Muscle layer of duodenum (tissue), 2 donors: ENCODE data around the gene SRI.
"Not testable (repeated sequence)": the region's sequence is repeated elsewhere in the genome, so short reads cannot be mapped to it uniquely, and the experiment has no call there.

Experiments
- H3K27ac ChIP-seq: one replicate; pipeline ENCODE4 v1.7.0; 2013; ENCODE audit warnings: mild to moderate bottlenecking, low read length
- H3K27me3 ChIP-seq: one replicate; pipeline ENCODE4 v1.7.0; 2013; ENCODE audit warnings: low read depth, mild to moderate bottlenecking, control low read depth, low read length
- H3K36me3 ChIP-seq, 2 donors: one replicate each; pipeline ENCODE4 v1.7.0; 2013; ENCODE audit warnings: low read length in 2 of 2, control low read depth in 1 of 2, mild to moderate bottlenecking in 1 of 2; ENCODE audit not compliant: insufficient read depth in 2 of 2, control insufficient read depth in 1 of 2
- H3K4me1 ChIP-seq, 2 donors: one replicate each; pipeline ENCODE4 v1.7.0; 2013; ENCODE audit warnings: low read length in 2 of 2, mild to moderate bottlenecking in 2 of 2, control low read depth in 1 of 2, moderate library complexity in 1 of 2; ENCODE audit not compliant: insufficient read depth in 2 of 2, control insufficient read depth in 1 of 2
- H3K4me3 ChIP-seq, 2 donors: one replicate each; pipeline ENCODE4 v1.7.0; 2013; ENCODE audit warnings: low read length in 2 of 2, low read depth in 1 of 2, mild to moderate bottlenecking in 1 of 2
- H3K9me3 ChIP-seq, 2 donors: one replicate each; pipeline ENCODE4 v1.7.0; 2013; ENCODE audit warnings: low read length in 2 of 2, control low read depth in 1 of 2, mild to moderate bottlenecking in 1 of 2; ENCODE audit not compliant: control insufficient read depth in 1 of 2
- donor health status: healthy.

SRI gene

GRCh38 chr7:88172842-88173241 is 47.0 kb downstream of the SRI start:
- Histone ChIP-seq H3K4me3 (no peak overlapping the region), H3K36me3 (no peaks in the 10 kb centered on the region), H3K27ac (no peak overlapping the region), H3K9me3 (no peaks in the 10 kb centered on the region), H3K4me1 (no peaks in the 10 kb centered on the region), H3K27me3 (no peaks in the 10 kb centered on the region)

GRCh38 chr7:88169717-88170320 is 50.0 kb downstream of the SRI start:
- H3K4me1 ChIP-seq: no peaks in the 10 kb centered on the region
- H3K9me3 ChIP-seq: no peaks in the 10 kb centered on the region
- H3K4me3 ChIP-seq: no peak overlapping the region
- H3K27ac ChIP-seq: no peak overlapping the region
- no peaks in the 10 kb centered on the region for H3K36me3 ChIP-seq
- no peaks in the 10 kb centered on the region for H3K27me3 ChIP-seq

- H3K4me1 ChIP-seq: no peaks in the 10 kb centered on the region
- H3K4me3 ChIP-seq: no peak overlapping the region
- no peaks in the 10 kb centered on the region for H3K9me3 ChIP-seq
- H3K27ac ChIP-seq: no peak overlapping the region
- no peaks in the 10 kb centered on the region for H3K27me3 ChIP-seq
- no peaks in the 10 kb centered on the region for H3K36me3 ChIP-seq
Observed at GRCh38 chr7:88167721-88168120, 52.1 kb downstream of the SRI start.

- H3K27ac ChIP-seq: no peak overlapping the region
- H3K4me1 ChIP-seq: no peaks in the 10 kb centered on the region
- no peaks in the 10 kb centered on the region for H3K27me3 ChIP-seq
- no peaks in the 10 kb centered on the region for H3K9me3 ChIP-seq
- no peak overlapping the region for H3K4me3 ChIP-seq
- H3K36me3 ChIP-seq: no peaks in the 10 kb centered on the region
Observed at GRCh38 chr7:88167223-88167622, 52.6 kb downstream of the SRI start.

- Histone ChIP-seq H3K4me3 (no peak overlapping the region), H3K9me3 (no peaks in the 10 kb centered on the region), H3K4me1 (no peaks in the 10 kb centered on the region), H3K36me3 (no peaks in the 10 kb centered on the region), H3K27me3 (no peaks in the 10 kb centered on the region), H3K27ac (no peak overlapping the region)
Observed at GRCh38 chr7:88165697-88166096, 54.1 kb downstream of the SRI start.

- H3K36me3 ChIP-seq, H3K9me3 ChIP-seq, H3K4me1 ChIP-seq, H3K4me3 ChIP-seq, H3K27me3 ChIP-seq, H3K27ac ChIP-seq: not testable (repeated sequence)
Observed at GRCh38 chr7:88159741-88160140, 60.1 kb downstream of the SRI start.

GRCh38 chr7:88156356-88156755 is 63.5 kb downstream of the SRI start:
- no peak overlapping the region for H3K4me3 ChIP-seq
- H3K4me1 ChIP-seq: no peaks in the 10 kb centered on the region
- H3K36me3 ChIP-seq: no peaks in the 10 kb centered on the region

DNA sequence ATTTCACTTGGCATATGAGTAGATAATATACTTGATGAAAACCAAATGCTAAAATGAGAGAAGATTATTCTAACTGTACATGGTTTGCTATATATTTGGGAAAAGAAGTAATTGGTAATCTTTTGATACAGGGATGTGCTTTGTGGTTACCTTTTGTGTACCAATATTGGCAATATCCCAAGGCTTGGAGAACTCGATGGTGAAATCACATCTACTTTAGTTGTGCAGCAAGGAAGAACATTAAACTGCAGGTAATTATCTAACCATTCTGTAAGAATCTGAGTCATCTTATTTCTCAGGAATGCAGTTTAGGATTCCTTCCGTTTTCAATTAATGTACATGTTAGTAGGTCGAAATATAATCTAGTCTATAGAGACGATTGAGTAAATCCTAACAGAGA is 64.1 kb downstream of the SRI start:
- Histone ChIP-seq H3K9me3 (peaks cover 0 to 6% of the 10 kb centered on the region in 2 donors), H3K27ac (no peak overlapping the region), H3K36me3 (no peaks in the 10 kb centered on the region)

More at GRCh38 chr7:88156356-88156755, 63.5 kb downstream of the SRI start:
- no peak overlapping the region for H3K27ac ChIP-seq
- no peaks in the 10 kb centered on the region for H3K27me3 ChIP-seq
- H3K9me3 ChIP-seq: peaks cover 0 to 6% of the 10 kb centered on the region in 2 donors

More for the DNA sequence above, 64.1 kb downstream of the SRI start:
- Histone ChIP-seq H3K4me1 (no peaks in the 10 kb centered on the region), H3K4me3 (no peak overlapping the region), H3K27me3 (no peaks in the 10 kb centered on the region)
